Heart right ventricle (tissue), 16 donors: ENCODE results near the gene SLC1A2. TPM values are rescaled to one million over a fixed set of nuclear protein-coding genes. Genes with fewer than 3 reads are reported as not detected.

Experiments used
- ATAC-seq, 8 donors: fragments of 200-7000 bp; cut with Tn5 transposase; one replicate each; pipeline ENCODE4 v1.9.1; 2020; ENCODE audit warnings: mild to moderate bottlenecking in 8 of 8, moderate library complexity in 8 of 8, moderate number of reproducible peaks in 1 of 8
- DNase-seq, 2 donors: peaks; one replicate each; pipeline ENCODE4 v3.0.0-alpha.2; 2020
- H3K27ac ChIP-seq, 10 donors: fragments of 200-600 bp; sonication (generic) in 2 of 10; one replicate each; pipeline versions ENCODE4 v1.5.0 to v1.8.0; 2020 to 2022; ENCODE audit warnings: mild to moderate bottlenecking in 3 of 10
- H3K27me3 ChIP-seq, 7 donors: fragments of 200-600 bp; one replicate each; pipeline ENCODE4 v1.8.0; 2021 to 2022; ENCODE audit warnings: mild to moderate bottlenecking in 2 of 7
- H3K36me3 ChIP-seq, 9 donors: fragments of 200-600 bp; sonication (generic) in 1 of 9; one replicate each; pipeline versions ENCODE4 v1.5.0 to v1.8.0; 2020 to 2022; ENCODE audit warnings: mild to moderate bottlenecking in 2 of 9
- H3K4me1 ChIP-seq, 9 donors: fragments of 200-600 bp; sonication (generic) in 1 of 9; one replicate each; pipeline versions ENCODE4 v1.5.0 to v1.8.0; 2020 to 2022; ENCODE audit warnings: mild to moderate bottlenecking in 4 of 9
- H3K4me3 ChIP-seq, 10 donors: fragments of 200-600 bp; sonication (generic) in 2 of 10; one replicate each; pipeline versions ENCODE4 v1.5.0 to v1.8.0; 2020 to 2022; ENCODE audit warnings: mild to moderate bottlenecking in 7 of 10, moderate library complexity in 2 of 10
- H3K9me3 ChIP-seq, 11 donors: fragments of 200-600 bp in 10 of 11; sonication (generic) in 2 of 11; one replicate each; pipeline versions ENCODE4 v1.5.0 to v1.8.0; 2013 to 2022; ENCODE audit warnings: mild to moderate bottlenecking in 2 of 11, control low read depth in 1 of 11, moderate library complexity in 1 of 11
- CTCF ChIP-seq, 9 donors: fragments of 200-600 bp; sonication (generic) in 2 of 9; IDR thresholded peaks; one replicate each; pipeline versions ENCODE4 v1.5.0 to v1.8.0; 2021 to 2022; ENCODE audit warnings: antibody characterized with exemption in 9 of 9, mild to moderate bottlenecking in 5 of 9, moderate library complexity in 1 of 9
- WGBS, 2 donors: extraction: QIAGEN DNeasy Blood & Tissue Kit; methylation state at CpG; one replicate each; pipeline ENCODE4 v1.1.7; 2013; ENCODE audit warnings: inconsistent platforms in 1 of 2; 5-methylcytosine and 5-hydroxymethylcytosine counted together
- intact Hi-C, 10 donors: fragments of 100-400 bp; cut with DNase I; formaldehyde crosslinking; loops; one replicate each; pipeline versions ENCODE4 v1.11.1 to v1.14.2; 2022
- long read RNA-seq, 3 donors: library from polyadenylated mRNA; unstranded; transcript quantifications; one replicate each; pipeline ENCODE4 v2.0.0, GENCODE V29; 2020 to 2021
- polyA plus RNA-seq, 2 donors: library from polyadenylated mRNA; stranded (reverse); fragments of 200-250 nt; gene quantifications; one replicate each; pipeline ENCODE4 v1.2.3, GENCODE V29; 2013
- total RNA-seq, 10 donors: library from RNA; stranded (reverse); fragmentation: NEBNext Ultra II Directional in 3 of 10; extraction: Animal tissue kit (Norgen Biotek cat#: 25700) in 3 of 10; gene quantifications; one replicate each; pipeline versions ENCODE4 v1.2.1 to v1.2.4, GENCODE V29; 2021 to 2023
- donor health status: Arrhythmogenic right ventricular cardiomyopathy.
- donor health status: ischemic (EF 13 %, LVEDD 7.1; RV severe dilation, severe dysfunction).
- donor health status: healthy with polysubstance abuse.
- donor health status: DM: no; HTN: yes; CAD: no.
- donor health status: DM: no; HTN: no; CAD: no.
- donor health status: ischemic (EF 25% LVEDD 6.9; RV normal size, moderate dysfunction).
- donor health status: ischemic (EF 25% LVEDD 5.7; RV mildly dilated, moderate dysfunction).
- donor health status: healthy.
- donor health status: DM: yes; HTN: yes; CAD: no.
- donor health status: Ischemic cardiomyopathy.
- donor health status: ischemic (EF 35%, LVEDD 5.7; RV mildly dilated, moderate dysfunction).
- donor health status: nonischemic (EF 11% LVEDD 7.7; RV severe dilation, severe dysfunction).
- donor health status: DM: yes; HTN: yes; CAD: no.
- donor health status: PGD.
- donor health status: ischemic (EF 29% LVEDD 5.4; RV normal size, mild dysfunction).
- donor health status: nonischemic (EF 23%, LVEDD 6.1; RV moderate dilation, normal function).

Gene SLC1A2
- total RNA-seq (10 to 100 TPM in 2 of 10 donors, 1 to 10 TPM in 8; 2.8 to 25.8 (median 3.8) TPM), polyA plus RNA-seq (1 to 10 TPM in 1 of 2 donors, under 1 TPM in 1; 0.29 to 2.3 TPM)
- long read RNA-seq, donor 1: 0 reads
- long read RNA-seq, donor 2, partial matches to known transcripts: 0 of 1 reads
- long read RNA-seq, donor 2, other reads (novel, unspliced or antisense): 1 of 1 reads
- long read RNA-seq, donor 3, partial matches to known transcripts: 0 of 2 reads
- long read RNA-seq, donor 3, other reads (novel, unspliced or antisense): 1 of 2 reads

DNA sequence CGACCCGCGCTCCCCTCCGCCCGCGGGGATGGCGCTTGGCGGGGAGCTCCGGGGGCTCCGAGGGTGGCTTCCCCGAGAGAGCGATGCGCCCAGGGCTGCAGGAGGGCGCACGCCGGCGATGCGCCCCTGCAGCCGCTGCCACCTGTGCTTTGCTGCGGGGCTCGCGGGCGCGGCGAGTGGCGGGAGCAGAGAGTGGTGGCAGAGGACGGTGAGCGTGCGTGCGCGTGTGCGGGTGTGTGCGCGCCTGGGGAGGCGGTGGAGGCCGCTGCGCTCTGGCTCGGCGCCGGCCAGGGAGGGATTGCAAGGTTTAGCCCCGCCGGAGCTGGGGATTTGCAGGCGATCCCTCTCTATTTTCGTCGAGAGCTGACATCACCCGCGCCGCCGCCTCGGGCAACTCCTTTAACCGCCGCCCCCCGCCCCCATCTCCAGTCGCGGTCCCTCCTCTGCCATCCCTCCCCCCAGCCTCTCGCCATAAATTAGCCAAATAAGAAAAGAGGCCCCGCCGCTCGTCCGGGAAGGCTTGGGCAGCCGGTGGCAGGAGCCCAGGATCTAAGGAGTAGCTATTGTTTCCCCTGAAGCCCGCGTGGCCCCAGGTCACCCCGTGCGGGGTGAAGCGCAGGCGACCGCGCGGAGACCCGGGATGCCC is at the start of gene SLC1A2:
SLC1A2 (minus strand) TSS at position 375 of the 646 bp plus-strand sequence. CDS start 592 bp downstream, outside the sequence.
- H3K27me3 ChIP-seq: peaks cover 0 to 98% (median 67%) of the 10 kb centered on the region in 7 donors
- WGBS, 2 donors: 0 to 4% methylated on average over 59 to 71 of the region's 71 CpGs
- ATAC-seq: peak; percentile 29 to 70 (median 52)

GRCh38 chr11:35466058-35466457 is 46.7 kb upstream of the SLC1A2 start:
- TF ChIP-seq CTCF (IDR thresholded peaks at IDR 0.05): no peak
- DNase-seq: no peak
- H3K27me3 ChIP-seq: peaks cover 0 to 16% (median 3%) of the 10 kb centered on the region in 7 donors
- H3K27ac ChIP-seq: no peak overlapping the region
- H3K4me1 ChIP-seq: no peaks in the 10 kb centered on the region
- H3K9me3 ChIP-seq: no peaks in the 10 kb centered on the region
- no peaks in the 10 kb centered on the region for H3K36me3 ChIP-seq
- intact Hi-C loops: no loop called here
- no peak overlapping the region for H3K4me3 ChIP-seq
- 80 to 85% methylated on average over 3 of the region's 3 CpGs for WGBS, 2 donors
- ATAC-seq: no peak

More for the DNA sequence above, at the start of gene SLC1A2:
- H3K36me3 ChIP-seq: no peaks in the 10 kb centered on the region
- H3K4me1 ChIP-seq: peaks cover 5 to 27% (median 16%) of the 10 kb centered on the region in 9 donors
- intact Hi-C loops: no loop called here
- H3K4me3 ChIP-seq: peak within 1 kb of the TSS; percentile 24 to 63 (median 50)
- no peak for TF ChIP-seq CTCF (IDR thresholded peaks at IDR 0.05)
- peak; percentile 18 to 25 for DNase-seq
- no peak within 1 kb of the TSS for H3K27ac ChIP-seq
- no peaks in the 10 kb centered on the region for H3K9me3 ChIP-seq

DNA sequence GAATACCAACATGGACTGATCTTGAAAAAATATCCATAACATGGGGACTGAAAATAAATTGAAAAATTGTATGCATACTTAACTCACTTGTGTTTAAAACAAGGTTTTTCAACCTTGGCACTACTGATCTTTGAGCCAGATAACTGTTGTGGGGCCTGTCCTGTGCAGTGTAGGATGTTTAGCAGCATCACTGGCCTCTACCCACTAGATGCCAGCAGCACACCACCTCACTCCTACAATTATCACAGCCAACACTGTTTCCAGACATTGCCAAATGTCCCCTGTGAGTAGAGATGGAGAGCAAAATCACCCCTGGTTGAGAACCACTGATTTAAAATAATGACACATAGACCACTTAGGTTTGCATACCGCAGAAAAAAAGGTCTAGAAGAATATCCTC is 45.0 kb upstream of the SLC1A2 start:
- Histone ChIP-seq H3K36me3 (no peaks in the 10 kb centered on the region), H3K4me3 (no peak overlapping the region), H3K27ac (no peak overlapping the region), H3K27me3 (peaks cover 0 to 14% (median 3%) of the 10 kb centered on the region in 7 donors), H3K9me3 (no peaks in the 10 kb centered on the region), H3K4me1 (no peaks in the 10 kb centered on the region)
- 91 to 93% methylated on average over 1 of the region's 1 CpG for WGBS, 2 donors
- no peak for DNase-seq
- no peak for TF ChIP-seq CTCF (IDR thresholded peaks at IDR 0.05)
- intact Hi-C loops: no loop called here
- no peak for ATAC-seq

- no peak for ATAC-seq
Measured at GRCh38 chr11:35463331-35463751, 44.0 kb upstream of the SLC1A2 start.

More at GRCh38 chr11:35463331-35463751, 44.0 kb upstream of the SLC1A2 start:
- intact Hi-C loops: no loop called here
- TF ChIP-seq CTCF (IDR thresholded peaks at IDR 0.05): no peak
- no peak for DNase-seq
- Histone ChIP-seq H3K36me3 (no peaks in the 10 kb centered on the region), H3K4me3 (no peak overlapping the region), H3K9me3 (no peaks in the 10 kb centered on the region), H3K27me3 (peaks cover 0 to 8% (median 3%) of the 10 kb centered on the region in 7 donors), H3K4me1 (no peaks in the 10 kb centered on the region), H3K27ac (no peak overlapping the region)
- 70 to 71% methylated on average over 13 of the region's 13 CpGs for WGBS, 2 donors
